ENCODE results near the gene SRCAP. TPM values are rescaled to one million over a fixed set of nuclear protein-coding genes. Genes with fewer than 3 reads are reported as not detected.
A peak's percentile ranks its signal among the peaks of the same experiment; 100 is the strongest.

SRCAP gene
- total RNA-seq, 2 donors from 2014 or later, result 27.5 to 30.0 TPM

- DNase-seq (no peak), ATAC-seq (no peak)
- intact Hi-C loops (cut with DNase I), result no loop called here
- peak overlapping the region; percentile 24 to 45 for H3K4me3 ChIP-seq
- TF ChIP-seq CTCF (IDR thresholded peaks at IDR 0.05) (no peak), POLR2A (IDR thresholded peaks at IDR 0.05) (no peak)
- H3K4me1 ChIP-seq, result peaks cover 30% of the 10 kb centered on the region
- H3K36me3 ChIP-seq (replicated peaks in 1 of 2; ENCODE audit: insufficient read depth in 1 of 2, low read depth in 2 of 2), result peaks cover 0 to 15% of the 10 kb centered on the region in 2 donors
- H3K27me3 ChIP-seq, result no peaks in the 10 kb centered on the region
- no peaks in the 10 kb centered on the region for H3K9me3 ChIP-seq
- H3K27ac ChIP-seq, result peak overlapping the region; percentile 1 to 91 (median 51)
- 22% methylated on average over 23 to 26 of the region's 26 CpGs for WGBS, 2 donors
These were observed 61.8 kb downstream of the SRCAP start for GRCh38 chr16:30760577-30761426.

GRCh38 chr16:30761427-30761927 is 62.5 kb downstream of the SRCAP start:
- no peaks in the 10 kb centered on the region for H3K9me3 ChIP-seq
- TF ChIP-seq CTCF (IDR thresholded peaks at IDR 0.05) (no peak), POLR2A (IDR thresholded peaks at IDR 0.05) (no peak)
- peaks cover 30% of the 10 kb centered on the region for H3K4me1 ChIP-seq
- no peaks in the 10 kb centered on the region for H3K27me3 ChIP-seq
- ATAC-seq, result peak; percentile 33
- DNase-seq, result peak in 2 of 4 donors; percentile 36 to 47
- peak overlapping the region; percentile 1 to 91 (median 51) for H3K27ac ChIP-seq
- intact Hi-C loops (cut with DNase I), result no loop called here
- peaks cover 0 to 22% of the 10 kb centered on the region in 2 donors for H3K36me3 ChIP-seq (replicated peaks in 1 of 2; ENCODE audit: insufficient read depth in 1 of 2, low read depth in 2 of 2)
- peak overlapping the region; percentile 24 to 45 for H3K4me3 ChIP-seq
- WGBS, 2 donors, result 0% methylated on average over 59 of the region's 64 CpGs; no CpG with 5 or more reads in 1 of the 2 donors

GRCh38 chr16:30761928-30762902 is 63.2 kb downstream of the SRCAP start, which contains the start of the genes CFAP119 and RNF40:
Gene CFAP119, minus strand, starts transcription at chr16:30762062. Its CDS starts 314 bp downstream, at chr16:30761748.
Gene RNF40, plus strand, starts transcription at chr16:30762322. Its CDS starts 224 bp downstream, at chr16:30762546.
- Histone ChIP-seq H3K36me3 (replicated peaks in 1 of 2; ENCODE audit: insufficient read depth in 1 of 2, low read depth in 2 of 2) (peaks cover 0 to 29% of the 10 kb centered on the region in 2 donors), H3K27ac (peak within 1 kb of the TSS; percentile 76 to 91 (median 84)), H3K4me3 (peak within 1 kb of the TSS; percentile 45 to 93), H3K9me3 (no peaks in the 10 kb centered on the region), H3K4me1 (peaks cover 30% of the 10 kb centered on the region), H3K27me3 (no peaks in the 10 kb centered on the region)
- peak; percentile 97 to 99 (median 98) for DNase-seq
- WGBS, 2 donors, result 0 to 1% methylated on average over 20 to 60 of the region's 60 CpGs
- TF ChIP-seq POLR2A (IDR thresholded peaks at IDR 0.05), result peak; percentile 30 to 87 (median 77)
- peak in 1 of 7 experiments; percentile 13 for TF ChIP-seq CTCF (IDR thresholded peaks at IDR 0.05)
- peak; percentile 99 for ATAC-seq
- intact Hi-C loops (cut with DNase I), result no loop called here

- no peak for DNase-seq
- intact Hi-C loops (cut with DNase I), result no loop called here
- Histone ChIP-seq H3K9me3 (no peaks in the 10 kb centered on the region), H3K4me1 (peaks cover 30% of the 10 kb centered on the region), H3K27ac (peak overlapping the region in 3 of 4 donors; percentile 80 to 91 (median 88)), H3K27me3 (no peaks in the 10 kb centered on the region), H3K36me3 (replicated peaks in 1 of 2; ENCODE audit: insufficient read depth in 1 of 2, low read depth in 2 of 2) (peaks cover 6 to 35% of the 10 kb centered on the region in 2 donors), H3K4me3 (peak overlapping the region; percentile 45 to 93)
- 53 to 56% methylated on average over 15 of the region's 15 CpGs for WGBS, 2 donors
- TF ChIP-seq CTCF (IDR thresholded peaks at IDR 0.05) (no peak), POLR2A (IDR thresholded peaks at IDR 0.05) (no peak)
- no peak for ATAC-seq
These were observed 64.2 kb downstream of the SRCAP start for GRCh38 chr16:30762991-30763725.
